Ovary (tissue), 9 donors: ENCODE data around the gene CNOT10. TPM values are rescaled to one million over a fixed set of nuclear protein-coding genes. Genes with fewer than 3 reads are reported as not detected.

Source experiments
- DNase-seq, 5 donors: peaks; one replicate each; pipeline ENCODE4 v3.0.0-alpha.2; 2019 to 2020
- H3K27ac ChIP-seq, 2 donors: fragments of 200-600 bp; one replicate each; pipeline versions ENCODE4 v1.5.1 to v1.8.0; 2019 to 2022
- H3K27me3 ChIP-seq: fragments of 200-600 bp; one replicate; pipeline ENCODE4 v1.8.0; 2022
- H3K36me3 ChIP-seq: fragments of 200-600 bp; sonication (generic); one replicate; pipeline ENCODE4 v1.5.1; 2019
- H3K4me1 ChIP-seq: one replicate; pipeline ENCODE4 v1.8.1; 2013; ENCODE audit warnings: mild to moderate bottlenecking, moderate library complexity; ENCODE audit not compliant: insufficient read depth
- H3K4me3 ChIP-seq: fragments of 200-600 bp; sonication (generic); one replicate; pipeline ENCODE4 v1.5.1; 2017
- H3K9me3 ChIP-seq, 2 donors: fragments of 200-600 bp in 1 of 2; sonication (generic) in 1 of 2; one replicate each; pipeline versions ENCODE4 v1.5.1 to v1.8.1; 2013 to 2019; ENCODE audit warnings: mild to moderate bottlenecking in 1 of 2, moderate library complexity in 1 of 2
- CTCF ChIP-seq, 3 donors: fragments of 450-650 bp in 2 of 3; fragments of 200-600 bp in 1 of 3; IDR thresholded peaks; one replicate each; pipeline versions ENCODE4 v1.5.1 to v1.8.0; 2016 to 2022; ENCODE audit warnings: antibody characterized with exemption in 3 of 3, mild to moderate bottlenecking in 1 of 3
- EP300 ChIP-seq: sonication (generic); formaldehyde crosslinking; IDR thresholded peaks from one replicate; pipeline ENCODE4 v1.6.1; 2017; ENCODE audit warnings: antibody characterized with exemption
- POLR2A ChIP-seq: fragments of 450-650 bp; IDR thresholded peaks from one replicate; pipeline ENCODE4 v1.6.1; 2017; ENCODE audit warnings: antibody characterized with exemption, mild to moderate bottlenecking, moderate library complexity
- WGBS, 3 donors: extraction: QIAGEN DNeasy Blood & Tissue Kit in 1 of 3; methylation state at CpG; one replicate each; pipeline versions ENCODE4 v1.1.5 to v1.1.7; 2013 to 2017; 5-methylcytosine and 5-hydroxymethylcytosine counted together
- intact Hi-C, 4 donors: fragments of 100-400 bp; cut with DNase I; formaldehyde crosslinking; loops; one replicate each; pipeline versions ENCODE4 v1.11.0 to v1.15.1; 2022 to 2023
- polyA plus RNA-seq, 2 donors: library from polyadenylated mRNA; stranded (reverse); fragments of 200-250 nt in 1 of 2; fragments of 350-450 nt in 1 of 2; fragmentation: Illumina TruSeq in 1 of 2; extraction: RNeasy Lipid Tissue Mini Kit (QIAGEN cat#74804) in 1 of 2; gene quantifications; one replicate each; pipeline ENCODE4 v1.2.3, GENCODE V29; 2013 to 2014
- total RNA-seq, 7 donors: library from RNA; depleted of rRNA in 2 of 7; stranded (reverse); fragments of >200 nt in 2 of 7; fragmentation: NEBNext Ultra II Directional in 3 of 7; extraction: Animal tissue kit (Norgen Biotek cat#: 25700) in 3 of 7; gene quantifications; one replicate each; pipeline versions ENCODE4 v1.1.0 to v1.2.4, GENCODE V29; 2016 to 2023
- donor health status: DM: no; HTN: no; CAD: no; lungs with moderate emphysema.
- donor health status: DM: no; HTN: no; CAD: no.
- donor health status: Bipolar disorder and iron deficiency.
- donor health status: DM: yes; HTN: yes; CAD: no.
- donor health status: DM: no; HTN: no; CAD: no.
- donor health status: DM: yes; HTN: yes; CAD: no.

The CNOT10 gene
- total and polyA plus RNA-seq, 9 donors: 12.3 to 38.9 (median 24.1) TPM

- H3K27ac ChIP-seq: no peak overlapping the region
- H3K9me3 ChIP-seq: no peaks in the 10 kb centered on the region
- peaks cover 5% of the 10 kb centered on the region for H3K4me1 ChIP-seq
- no peaks in the 10 kb centered on the region for H3K36me3 ChIP-seq
- DNase-seq: no peak
- H3K27me3 ChIP-seq: no peaks in the 10 kb centered on the region
- TF ChIP-seq CTCF (IDR thresholded peaks at IDR 0.05) (no peak), EP300 (no peak)
- intact Hi-C loops: no loop called here
- no peak overlapping the region for H3K4me3 ChIP-seq
Observed at GRCh38 chr3:32707026-32707370, 22.0 kb downstream of the CNOT10 start.

- Histone ChIP-seq H3K27ac (no peak overlapping the region), H3K36me3 (no peaks in the 10 kb centered on the region), H3K4me3 (no peak overlapping the region), H3K27me3 (no peaks in the 10 kb centered on the region), H3K4me1 (peaks cover 2% of the 10 kb centered on the region), H3K9me3 (no peaks in the 10 kb centered on the region)
- intact Hi-C loops: no loop called here
- TF ChIP-seq POLR2A (no peak), CTCF (IDR thresholded peaks at IDR 0.05) (no peak), EP300 (no peak)
- no peak for DNase-seq
- WGBS, 3 donors: 93 to 96% (median 94%) methylated on average over 3 of the region's 3 CpGs
Observed at GRCh38 chr3:32708672-32709283, 23.8 kb downstream of the CNOT10 start.

- Histone ChIP-seq H3K36me3 (no peaks in the 10 kb centered on the region), H3K4me3 (no peak overlapping the region), H3K4me1 (peaks cover 2% of the 10 kb centered on the region), H3K9me3 (no peaks in the 10 kb centered on the region), H3K27ac (no peak overlapping the region), H3K27me3 (no peaks in the 10 kb centered on the region)
- TF ChIP-seq POLR2A: no peak
- TF ChIP-seq EP300: no peak
- TF ChIP-seq CTCF (IDR thresholded peaks at IDR 0.05): no peak
- intact Hi-C loops: no loop called here
- 92 to 96% (median 95%) methylated on average over 3 of the region's 3 CpGs for WGBS, 3 donors
- no peak for DNase-seq
Observed at GRCh38 chr3:32709346-32709745, 24.4 kb downstream of the CNOT10 start.

GRCh38 chr3:32712506-32713055 is 27.6 kb downstream of the CNOT10 start:
- DNase-seq: no peak
- H3K4me3 ChIP-seq: no peak overlapping the region
- no peaks in the 10 kb centered on the region for H3K36me3 ChIP-seq
- TF ChIP-seq POLR2A (no peak), EP300 (no peak), CTCF (IDR thresholded peaks at IDR 0.05) (no peak)
- intact Hi-C loops: no loop called here
- no peaks in the 10 kb centered on the region for H3K27me3 ChIP-seq
- H3K27ac ChIP-seq: no peak overlapping the region
- H3K4me1 ChIP-seq: no peaks in the 10 kb centered on the region
- H3K9me3 ChIP-seq: no peaks in the 10 kb centered on the region
- 97 to 100% (median 98%) methylated on average over 1 of the region's 1 CpG for WGBS, 3 donors
